NT2/D1 (cell line): ENCODE measurements around the gene TATDN2.

ENCODE experiments used
- SUZ12 ChIP-seq: IDR thresholded peaks from 2 replicates; pipeline ENCODE4 v1.6.1; 2011; ENCODE audit not compliant: insufficient read length, insufficient read depth; ENCODE audit errors: extremely low read depth
- YY1 ChIP-seq: IDR thresholded peaks from 2 replicates; pipeline ENCODE4 v1.6.1; 2011; ENCODE audit not compliant: insufficient read length, insufficient read depth
- ZNF274 ChIP-seq: IDR thresholded peaks from 2 replicates; pipeline ENCODE4 v1.6.1; 2011; ENCODE audit warnings: mild to moderate bottlenecking, low read depth, low read length

DNA sequence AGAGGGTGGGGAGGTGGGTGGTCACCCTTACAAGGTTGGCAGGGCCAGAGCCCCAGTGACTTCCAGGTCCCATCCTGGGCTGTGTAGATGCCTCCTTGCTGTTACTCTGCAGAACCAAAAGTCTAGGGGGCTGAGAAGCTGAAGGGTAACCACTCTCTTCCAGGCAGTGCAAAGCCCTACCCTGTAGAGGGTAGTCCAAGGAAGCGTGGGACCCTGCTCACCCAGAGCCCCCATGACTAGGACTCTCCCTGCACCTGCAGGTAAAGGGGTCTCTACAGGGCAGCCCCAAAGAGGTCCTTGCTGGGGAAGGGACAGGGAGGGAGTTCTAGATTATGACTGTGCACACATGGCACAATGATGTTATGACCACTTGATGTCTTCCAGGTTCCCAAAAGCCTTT, 30.2 kb downstream of the TATDN2 start:
- TF ChIP-seq ZNF274 (no peak), SUZ12 (no peak), YY1 (no peak)
